ENCODE data around the gene STAT1. TPM values are rescaled to one million over a fixed set of nuclear protein-coding genes. Genes with fewer than 3 reads are reported as not detected.

STAT1 gene
- total RNA-seq, 1 experiment from 2014 or later, result 46.7 TPM

DNA sequence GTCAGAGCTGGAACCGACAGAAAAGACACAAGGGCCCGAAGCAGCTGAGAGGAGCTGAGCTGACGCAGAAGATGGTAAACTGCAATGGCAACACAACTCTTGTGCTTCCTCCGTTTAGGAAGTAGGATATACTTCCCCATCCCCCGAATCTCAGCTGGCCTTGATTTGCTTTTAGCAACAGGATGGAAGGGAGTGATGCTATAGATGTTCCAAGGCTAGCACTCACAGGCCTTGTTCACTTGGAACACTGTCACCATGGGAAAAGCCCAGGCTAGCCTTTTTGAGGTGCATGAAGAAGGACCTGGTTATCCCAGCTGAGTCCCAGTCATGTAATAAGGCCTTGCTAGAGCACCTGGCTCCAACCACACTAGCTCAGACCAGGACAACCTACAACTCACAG, 26.0 kb downstream of the STAT1 start:
- Histone ChIP-seq H3K9me3 (ENCODE audit: low read length) (no peaks in the 10 kb centered on the region), H4K20me1 (ENCODE audit: insufficient read depth, low read depth, low read length) (no peaks in the 10 kb centered on the region), H3K27me3 (ENCODE audit: low read length) (no peaks in the 10 kb centered on the region), H3K9ac (ENCODE audit: low read length) (no peak overlapping the region), H3K9me2 (replicated peaks; ENCODE audit: insufficient read depth, low read length) (no peaks in the 10 kb centered on the region), H3K79me2 (ENCODE audit: low read length) (no peaks in the 10 kb centered on the region), H3K4me1 (ENCODE audit: low read length) (no peaks in the 10 kb centered on the region), H3K4me3 (ENCODE audit: low read length) (no peak overlapping the region), H3K27ac (ENCODE audit: low read length) (no peak overlapping the region), H3K36me3 (ENCODE audit: insufficient read depth, low read length) (peaks cover 24% of the 10 kb centered on the region; the same call in 1 of the 2 replicates), H3K4me2 (ENCODE audit: low read depth, low read length, poor library complexity, severe bottlenecking) (no peak overlapping the region), H2AFZ (ENCODE audit: low read length) (no peak overlapping the region)
- DNase-seq, result no peak

DNA sequence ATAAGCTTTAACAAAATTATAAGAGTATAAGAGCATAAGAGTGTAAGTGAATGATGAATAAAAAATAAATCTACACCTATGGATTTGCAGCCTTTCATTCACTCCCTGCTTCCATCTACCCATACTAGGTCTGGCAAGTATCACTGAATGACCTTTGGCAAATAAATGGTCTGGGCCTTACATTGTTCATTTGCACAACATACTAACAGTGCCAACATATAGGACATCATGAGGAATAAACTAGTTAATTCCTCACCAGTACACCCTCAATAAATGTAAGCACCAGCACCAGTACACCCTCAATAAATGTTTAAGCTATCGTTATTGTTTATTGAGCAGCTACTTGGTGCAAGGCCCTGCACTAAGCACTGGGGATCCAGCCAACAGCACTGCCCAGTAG, 26.9 kb downstream of the STAT1 start:
- Histone ChIP-seq H3K4me3 (ENCODE audit: low read length) (no peak overlapping the region), H3K27ac (ENCODE audit: low read length) (no peak overlapping the region), H3K4me2 (ENCODE audit: low read depth, low read length, poor library complexity, severe bottlenecking) (no peak overlapping the region), H3K27me3 (ENCODE audit: low read length) (no peaks in the 10 kb centered on the region), H4K20me1 (ENCODE audit: insufficient read depth, low read depth, low read length) (no peaks in the 10 kb centered on the region), H3K4me1 (ENCODE audit: low read length) (no peaks in the 10 kb centered on the region), H3K79me2 (ENCODE audit: low read length) (no peaks in the 10 kb centered on the region), H3K9me2 (replicated peaks; ENCODE audit: insufficient read depth, low read length) (no peaks in the 10 kb centered on the region), H2AFZ (ENCODE audit: low read length) (no peak overlapping the region), H3K36me3 (ENCODE audit: insufficient read depth, low read length) (peaks cover 30% of the 10 kb centered on the region; the same call in 1 of the 2 replicates), H3K9me3 (ENCODE audit: low read length) (no peaks in the 10 kb centered on the region), H3K9ac (ENCODE audit: low read length) (no peak overlapping the region)
- DNase-seq, result no peak

DNA sequence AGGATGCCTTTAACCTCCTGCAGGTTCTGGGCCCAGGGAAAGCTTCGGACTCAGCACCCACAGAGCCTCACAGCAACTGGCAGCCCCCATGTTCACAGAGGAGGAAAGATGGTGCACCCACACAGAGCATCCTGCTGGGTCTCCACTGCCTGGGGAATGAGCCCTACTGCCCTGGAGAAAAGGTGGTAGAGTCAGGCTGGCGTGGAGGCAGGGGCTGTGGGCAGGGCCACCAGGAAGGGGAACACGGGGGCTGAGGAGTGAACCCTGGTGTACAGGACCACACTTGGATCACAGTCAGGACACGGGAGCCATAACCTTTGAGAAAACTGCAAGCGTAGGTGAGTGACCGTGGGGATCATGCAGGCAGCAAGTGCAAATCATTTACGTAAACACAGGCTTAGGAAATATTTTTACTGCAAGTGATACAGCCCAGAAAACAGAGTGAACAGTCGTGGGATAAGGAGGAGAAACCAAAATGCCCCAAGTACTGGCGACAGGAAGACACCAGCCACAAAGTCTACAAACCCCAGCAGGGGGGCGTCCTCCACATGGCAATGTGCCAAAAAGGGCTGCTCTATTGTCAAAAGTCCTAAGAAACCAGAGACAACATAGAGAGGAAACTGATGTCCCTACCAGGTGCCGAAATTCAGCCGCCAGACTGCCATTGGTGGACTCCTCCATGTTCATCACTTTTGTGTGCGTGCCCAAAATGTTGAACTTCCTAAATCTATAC, 27.6 kb downstream of the STAT1 start:
- H3K9ac ChIP-seq (ENCODE audit: low read length), result no peak overlapping the region
- H3K27ac ChIP-seq (ENCODE audit: low read length), result no peak overlapping the region
- H3K9me3 ChIP-seq (ENCODE audit: low read length), result no peaks in the 10 kb centered on the region
- no peaks in the 10 kb centered on the region for H3K9me2 ChIP-seq (replicated peaks; ENCODE audit: insufficient read depth, low read length)
- no peaks in the 10 kb centered on the region for H4K20me1 ChIP-seq (ENCODE audit: insufficient read depth, low read depth, low read length)
- peaks cover 34% of the 10 kb centered on the region; the same call in 1 of the 2 replicates for H3K36me3 ChIP-seq (ENCODE audit: insufficient read depth, low read length)
- no peak overlapping the region for H3K4me3 ChIP-seq (ENCODE audit: low read length)
- DNase-seq, result no peak
- H3K4me1 ChIP-seq (ENCODE audit: low read length), result no peaks in the 10 kb centered on the region
- no peak overlapping the region for H3K4me2 ChIP-seq (ENCODE audit: low read depth, low read length, poor library complexity, severe bottlenecking)
- H3K27me3 ChIP-seq (ENCODE audit: low read length), result no peaks in the 10 kb centered on the region
- H3K79me2 ChIP-seq (ENCODE audit: low read length), result no peaks in the 10 kb centered on the region
- H2AFZ ChIP-seq (ENCODE audit: low read length), result no peak overlapping the region

DNA sequence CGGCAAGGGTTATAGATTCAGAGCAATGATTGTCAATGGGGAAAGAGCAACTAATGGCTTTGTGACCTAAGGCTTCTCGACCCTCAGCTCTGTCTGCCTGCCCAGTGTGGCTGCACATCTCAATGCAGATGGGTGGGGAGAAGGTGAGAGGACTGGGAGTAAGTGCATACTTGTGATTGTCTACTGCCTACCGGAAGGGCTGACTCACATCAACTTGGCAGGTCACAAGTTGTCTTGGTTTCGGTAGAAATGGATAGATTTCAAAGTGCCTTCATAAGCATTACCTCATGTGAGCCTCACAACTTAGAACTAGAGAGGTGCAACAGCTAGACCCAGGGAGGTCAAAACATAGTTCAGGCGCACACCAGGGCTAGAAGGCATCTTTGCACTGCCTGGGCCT, 29.4 kb downstream of the STAT1 start:
- no peak overlapping the region for H3K4me2 ChIP-seq (ENCODE audit: low read depth, low read length, poor library complexity, severe bottlenecking)
- DNase-seq, result no peak
- H3K27me3 ChIP-seq (ENCODE audit: low read length), result no peaks in the 10 kb centered on the region
- H3K4me3 ChIP-seq (ENCODE audit: low read length), result no peak overlapping the region
- no peaks in the 10 kb centered on the region for H3K9me2 ChIP-seq (replicated peaks; ENCODE audit: insufficient read depth, low read length)
- H4K20me1 ChIP-seq (ENCODE audit: insufficient read depth, low read depth, low read length), result no peaks in the 10 kb centered on the region
- H3K4me1 ChIP-seq (ENCODE audit: low read length), result no peaks in the 10 kb centered on the region
- H3K79me2 ChIP-seq (ENCODE audit: low read length), result no peaks in the 10 kb centered on the region
- no peaks in the 10 kb centered on the region for H3K9me3 ChIP-seq (ENCODE audit: low read length)
- no peak overlapping the region for H2AFZ ChIP-seq (ENCODE audit: low read length)
- H3K27ac ChIP-seq (ENCODE audit: low read length), result no peak overlapping the region
- no peak overlapping the region for H3K9ac ChIP-seq (ENCODE audit: low read length)
- H3K36me3 ChIP-seq (ENCODE audit: insufficient read depth, low read length), result peaks cover 39% of the 10 kb centered on the region; the same call in 1 of the 2 replicates

DNA sequence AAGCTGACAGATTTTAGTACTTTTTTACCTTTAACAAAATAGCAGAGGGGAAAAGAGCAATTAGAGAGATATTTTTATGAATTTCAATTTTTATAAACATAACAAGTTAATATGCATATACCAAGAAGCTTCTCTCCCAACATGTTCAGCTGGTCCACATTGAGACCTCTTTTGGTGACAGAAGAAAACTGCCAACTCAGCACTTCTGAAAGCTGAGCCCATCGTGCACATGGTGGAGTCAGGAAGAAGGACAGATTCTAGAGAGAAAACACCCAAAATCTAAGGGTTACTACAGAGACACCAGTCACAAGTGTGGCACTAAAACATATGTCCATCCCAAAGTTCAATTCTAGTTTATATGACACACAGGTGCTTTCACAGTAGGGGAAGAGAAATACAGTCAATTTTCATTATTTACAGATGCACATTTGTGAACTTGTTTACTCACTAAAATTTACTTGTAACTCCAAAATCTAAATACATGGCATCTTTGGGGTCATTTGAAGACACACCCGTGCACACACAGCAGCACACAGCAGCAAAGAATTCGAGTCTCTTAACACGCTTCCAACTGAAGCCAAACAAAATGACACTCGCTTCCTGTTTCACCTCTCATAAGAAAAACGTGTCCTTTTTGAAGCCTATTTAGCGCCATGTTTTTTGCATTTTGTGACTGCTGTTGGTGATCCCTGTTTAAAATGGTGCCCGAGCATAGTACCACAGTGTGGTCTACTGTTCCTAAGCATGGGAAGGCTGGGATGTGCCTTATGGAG, 31.5 kb downstream of the STAT1 start:
- no peaks in the 10 kb centered on the region for H4K20me1 ChIP-seq (ENCODE audit: insufficient read depth, low read depth, low read length)
- DNase-seq, result no peak
- no peak overlapping the region for H2AFZ ChIP-seq (ENCODE audit: low read length)

DNA sequence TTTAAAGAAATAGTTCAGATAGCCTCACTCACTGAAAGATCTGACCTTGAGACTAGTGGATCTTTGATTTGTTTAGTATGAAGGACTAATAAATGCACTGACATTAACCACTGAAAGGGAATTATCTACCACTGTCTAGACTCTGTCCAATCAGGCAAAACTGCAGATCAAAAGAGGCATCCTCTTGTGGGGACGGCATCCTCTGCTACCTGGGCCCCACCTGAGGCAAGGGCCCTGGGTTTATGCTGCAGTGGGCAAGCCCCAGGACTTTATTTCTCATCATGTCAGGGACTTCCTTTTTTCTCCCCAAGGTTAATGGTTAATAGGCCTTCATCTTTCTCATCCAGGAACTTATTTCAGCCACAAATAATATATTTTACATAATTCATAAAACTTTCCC, 32.2 kb downstream of the STAT1 start:
- Histone ChIP-seq H3K9me3 (ENCODE audit: low read length) (no peaks in the 10 kb centered on the region), H3K79me2 (ENCODE audit: low read length) (no peaks in the 10 kb centered on the region), H2AFZ (ENCODE audit: low read length) (no peak overlapping the region), H3K27ac (ENCODE audit: low read length) (no peak overlapping the region), H3K9me2 (replicated peaks; ENCODE audit: insufficient read depth, low read length) (no peaks in the 10 kb centered on the region), H4K20me1 (ENCODE audit: insufficient read depth, low read depth, low read length) (no peaks in the 10 kb centered on the region), H3K4me1 (ENCODE audit: low read length) (no peaks in the 10 kb centered on the region), H3K4me2 (ENCODE audit: low read depth, low read length, poor library complexity, severe bottlenecking) (no peak overlapping the region), H3K9ac (ENCODE audit: low read length) (no peak overlapping the region), H3K36me3 (ENCODE audit: insufficient read depth, low read length) (peaks cover 49% of the 10 kb centered on the region; the same call in 1 of the 2 replicates), H3K27me3 (ENCODE audit: low read length) (no peaks in the 10 kb centered on the region), H3K4me3 (ENCODE audit: low read length) (no peak overlapping the region)
- DNase-seq, result no peak

More for the DNA sequence above, 31.5 kb downstream of the STAT1 start:
- H3K9me2 ChIP-seq (replicated peaks; ENCODE audit: insufficient read depth, low read length), result no peaks in the 10 kb centered on the region
- H3K4me1 ChIP-seq (ENCODE audit: low read length), result no peaks in the 10 kb centered on the region
- no peaks in the 10 kb centered on the region for H3K79me2 ChIP-seq (ENCODE audit: low read length)
- H3K9me3 ChIP-seq (ENCODE audit: low read length), result no peaks in the 10 kb centered on the region
- H3K36me3 ChIP-seq (ENCODE audit: insufficient read depth, low read length), result peaks cover 49% of the 10 kb centered on the region; the same call in 1 of the 2 replicates
- no peak overlapping the region for H3K4me3 ChIP-seq (ENCODE audit: low read length)
- no peak overlapping the region for H3K27ac ChIP-seq (ENCODE audit: low read length)
- no peak overlapping the region for H3K9ac ChIP-seq (ENCODE audit: low read length)
- H3K27me3 ChIP-seq (ENCODE audit: low read length), result no peaks in the 10 kb centered on the region
- H3K4me2 ChIP-seq (ENCODE audit: low read depth, low read length, poor library complexity, severe bottlenecking), result no peak overlapping the region

DNA sequence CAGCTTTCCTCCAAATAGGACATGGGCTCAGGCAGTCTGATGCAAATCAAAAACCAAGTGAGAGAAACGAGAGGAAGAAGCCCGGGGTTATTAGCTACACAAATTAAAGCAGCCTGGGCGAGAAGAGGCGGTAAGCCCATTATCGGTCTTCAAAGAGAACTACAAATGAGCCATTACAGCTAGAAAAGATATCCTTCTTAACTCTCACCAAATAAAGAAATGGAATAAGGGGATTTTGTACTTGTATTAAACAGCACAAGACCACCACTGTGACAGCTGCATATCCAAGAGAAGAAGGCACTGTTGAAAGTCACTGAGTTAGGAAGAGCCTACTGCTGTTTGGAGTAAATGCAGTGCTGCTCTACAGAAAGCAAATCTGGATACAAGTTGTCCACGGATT, 32.6 kb downstream of the STAT1 start:
- Histone ChIP-seq H3K4me2 (ENCODE audit: low read depth, low read length, poor library complexity, severe bottlenecking) (no peak overlapping the region), H3K4me3 (ENCODE audit: low read length) (no peak overlapping the region), H3K36me3 (ENCODE audit: insufficient read depth, low read length) (peaks cover 49% of the 10 kb centered on the region; the same call in 1 of the 2 replicates), H3K4me1 (ENCODE audit: low read length) (no peaks in the 10 kb centered on the region), H3K27me3 (ENCODE audit: low read length) (no peaks in the 10 kb centered on the region), H3K9me3 (ENCODE audit: low read length) (no peaks in the 10 kb centered on the region), H3K79me2 (ENCODE audit: low read length) (no peaks in the 10 kb centered on the region), H3K9ac (ENCODE audit: low read length) (no peak overlapping the region), H3K9me2 (replicated peaks; ENCODE audit: insufficient read depth, low read length) (no peaks in the 10 kb centered on the region), H3K27ac (ENCODE audit: low read length) (no peak overlapping the region), H2AFZ (ENCODE audit: low read length) (no peak overlapping the region), H4K20me1 (ENCODE audit: insufficient read depth, low read depth, low read length) (no peaks in the 10 kb centered on the region)
- no peak for DNase-seq

DNA sequence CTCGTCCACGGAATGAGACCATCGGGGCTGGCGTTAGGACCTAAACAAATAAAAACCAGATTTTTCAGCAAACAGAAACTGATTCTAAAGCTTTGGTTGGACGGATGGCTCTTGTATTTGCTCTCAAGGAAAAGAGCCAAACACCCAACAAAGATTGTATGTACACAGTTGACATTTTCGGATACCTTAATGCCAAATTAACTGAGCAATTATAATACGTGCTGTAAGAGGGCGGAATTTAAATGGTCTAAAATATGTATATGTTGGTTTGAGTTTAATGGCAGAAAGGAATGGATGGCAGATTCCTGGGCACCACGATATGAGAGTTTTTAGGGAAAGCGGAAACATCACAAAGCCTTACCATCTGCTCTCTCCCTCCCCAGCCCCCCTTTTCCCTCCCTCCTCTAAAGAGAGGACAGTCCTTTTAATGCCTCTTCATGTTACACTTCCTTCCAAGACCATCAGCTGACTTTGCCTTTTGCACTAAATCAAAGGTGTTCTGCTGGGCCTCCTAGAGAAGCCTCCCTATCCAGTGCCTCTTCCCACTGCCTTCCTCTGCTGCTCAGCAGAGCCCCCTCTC, 33.3 kb downstream of the STAT1 start:
- Histone ChIP-seq H3K9ac (ENCODE audit: low read length) (no peak overlapping the region), H3K4me2 (ENCODE audit: low read depth, low read length, poor library complexity, severe bottlenecking) (no peak overlapping the region), H4K20me1 (ENCODE audit: insufficient read depth, low read depth, low read length) (no peaks in the 10 kb centered on the region)

More for the DNA sequence above, 33.3 kb downstream of the STAT1 start:
- Histone ChIP-seq H3K36me3 (ENCODE audit: insufficient read depth, low read length) (peaks cover 50% of the 10 kb centered on the region; the same call in 1 of the 2 replicates), H3K27me3 (ENCODE audit: low read length) (no peaks in the 10 kb centered on the region), H3K4me1 (ENCODE audit: low read length) (no peaks in the 10 kb centered on the region), H3K4me3 (ENCODE audit: low read length) (no peak overlapping the region), H2AFZ (ENCODE audit: low read length) (no peak overlapping the region), H3K27ac (ENCODE audit: low read length) (no peak overlapping the region), H3K9me3 (ENCODE audit: low read length) (no peaks in the 10 kb centered on the region), H3K9me2 (replicated peaks; ENCODE audit: insufficient read depth, low read length) (no peaks in the 10 kb centered on the region), H3K79me2 (ENCODE audit: low read length) (no peaks in the 10 kb centered on the region)
- DNase-seq, result no peak
